Tibial artery (tissue), 4 donors: Measurements from ENCODE around the gene RCAN1.
A peak's percentile ranks its signal among the peaks of the same experiment; 100 is the strongest.

Experiments
- DNase-seq, 2 donors: peaks; one replicate each; pipeline ENCODE4 v3.0.0-alpha.2; 2019
- H3K27ac ChIP-seq, 2 donors: fragments of 200-600 bp; sonication (generic) in 1 of 2; 1 replicate in 1 of 2; 2 replicates in 1 of 2; pipeline ENCODE4 v1.5.1; 2018 to 2019; ENCODE audit warnings: mild to moderate bottlenecking in 1 of 2
- H3K27me3 ChIP-seq, 2 donors: fragments of 200-600 bp; sonication (generic) in 1 of 2; one replicate each; pipeline versions ENCODE4 v1.5.1 to v1.6.0; 2016 to 2019
- H3K36me3 ChIP-seq, 3 donors: fragments of 200-600 bp; sonication (generic) in 2 of 3; one replicate each; pipeline ENCODE4 v1.5.1; 2016 to 2019; ENCODE audit warnings: mild to moderate bottlenecking in 2 of 3
- H3K4me1 ChIP-seq, 4 donors: fragments of 200-600 bp; sonication (generic) in 2 of 4; 1 replicate in 3 of 4; 2 replicates in 1 of 4; pipeline ENCODE4 v1.5.1; 2016 to 2019
- H3K4me3 ChIP-seq, 2 donors: fragments of 200-600 bp; sonication (generic) in 1 of 2; 1 replicate in 1 of 2; 2 replicates in 1 of 2; pipeline ENCODE4 v1.5.1; 2018 to 2019; ENCODE audit warnings: mild to moderate bottlenecking in 2 of 2
- H3K9me3 ChIP-seq, 3 donors: fragments of 200-600 bp; sonication (generic) in 1 of 3; one replicate each; pipeline ENCODE4 v1.5.1; 2016 to 2019
- intact Hi-C: fragments of 100-400 bp; cut with DNase I; formaldehyde crosslinking; loops from one replicate; pipeline ENCODE4 v1.15.0; 2023; ENCODE audit warnings: low total_unique reads
- TF ChIP-seq, protein P1 (sequence below), 2 experiments: fragments of 200-600 bp in 1 of 2; fragments of 450-650 bp in 1 of 2; IDR thresholded peaks; one replicate each; pipeline ENCODE4 v1.5.1; 2017 to 2019; ENCODE audit warnings: antibody characterized with exemption in 2 of 2, mild to moderate bottlenecking in 1 of 2, moderate library complexity in 1 of 2

Gene RCAN1

DNA sequence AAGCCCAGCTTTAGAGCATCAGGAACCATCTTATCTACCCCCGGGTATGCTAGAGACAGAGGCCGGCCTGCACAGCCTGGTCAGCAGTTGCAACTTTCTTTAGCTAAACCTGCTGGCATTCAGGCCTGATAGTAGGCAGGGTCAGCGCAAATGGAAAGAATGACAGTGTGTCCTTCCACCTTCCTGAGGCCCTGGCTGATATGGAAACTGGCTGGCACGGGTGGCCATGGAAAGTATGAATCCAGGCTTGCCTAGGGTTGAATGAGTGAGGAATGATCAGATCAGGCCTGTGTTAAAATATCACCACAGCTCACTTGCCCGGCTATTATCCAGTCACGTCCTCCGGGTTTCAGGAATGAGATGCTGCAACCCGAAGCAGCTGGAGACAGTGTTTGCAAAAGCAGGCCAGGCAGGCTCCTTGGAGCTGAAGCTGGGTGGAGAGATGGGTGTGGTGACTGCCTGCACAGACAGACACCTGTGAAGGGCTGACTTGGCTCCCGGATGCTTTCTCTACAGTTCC is 34.7 kb downstream of the RCAN1 start:
- H3K4me1 ChIP-seq = peaks cover 0 to 44% (median 9%) of the 10 kb centered on the region in 4 donors
- H3K9me3 ChIP-seq = no peaks in the 10 kb centered on the region
- H3K27me3 ChIP-seq = no peaks in the 10 kb centered on the region
- no peak for DNase-seq
- no peak overlapping the region for H3K4me3 ChIP-seq
- H3K27ac ChIP-seq = peak overlapping the region; percentile 1 to 11
- H3K36me3 ChIP-seq = no peaks in the 10 kb centered on the region
- intact Hi-C loops = no loop called here
- TF ChIP-seq, protein P1, sequence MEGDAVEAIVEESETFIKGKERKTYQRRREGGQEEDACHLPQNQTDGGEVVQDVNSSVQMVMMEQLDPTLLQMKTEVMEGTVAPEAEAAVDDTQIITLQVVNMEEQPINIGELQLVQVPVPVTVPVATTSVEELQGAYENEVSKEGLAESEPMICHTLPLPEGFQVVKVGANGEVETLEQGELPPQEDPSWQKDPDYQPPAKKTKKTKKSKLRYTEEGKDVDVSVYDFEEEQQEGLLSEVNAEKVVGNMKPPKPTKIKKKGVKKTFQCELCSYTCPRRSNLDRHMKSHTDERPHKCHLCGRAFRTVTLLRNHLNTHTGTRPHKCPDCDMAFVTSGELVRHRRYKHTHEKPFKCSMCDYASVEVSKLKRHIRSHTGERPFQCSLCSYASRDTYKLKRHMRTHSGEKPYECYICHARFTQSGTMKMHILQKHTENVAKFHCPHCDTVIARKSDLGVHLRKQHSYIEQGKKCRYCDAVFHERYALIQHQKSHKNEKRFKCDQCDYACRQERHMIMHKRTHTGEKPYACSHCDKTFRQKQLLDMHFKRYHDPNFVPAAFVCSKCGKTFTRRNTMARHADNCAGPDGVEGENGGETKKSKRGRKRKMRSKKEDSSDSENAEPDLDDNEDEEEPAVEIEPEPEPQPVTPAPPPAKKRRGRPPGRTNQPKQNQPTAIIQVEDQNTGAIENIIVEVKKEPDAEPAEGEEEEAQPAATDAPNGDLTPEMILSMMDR (IDR thresholded peaks at IDR 0.05) = no peak

DNA sequence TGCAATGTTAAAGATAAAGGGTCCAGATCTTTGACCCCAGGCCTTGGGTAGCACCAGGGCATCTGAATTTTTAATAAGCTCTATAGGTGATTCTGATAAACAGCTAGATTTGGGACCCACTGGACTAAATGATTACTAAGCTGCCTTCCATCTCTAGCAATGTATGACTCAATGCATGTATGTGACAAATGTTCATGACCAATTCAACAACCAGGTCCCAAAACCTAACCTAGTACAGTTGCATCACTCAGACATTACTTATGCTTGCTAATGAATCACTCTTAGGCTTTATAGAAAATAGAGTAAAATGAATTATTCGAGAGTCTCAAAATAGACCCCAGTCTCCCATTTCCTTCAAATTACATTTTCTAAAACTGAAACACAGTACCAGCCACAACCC is 35.5 kb downstream of the RCAN1 start:
- no peak overlapping the region for H3K4me3 ChIP-seq
- H3K27ac ChIP-seq = peak overlapping the region in 1 of 2 donors; percentile 1
- no peaks in the 10 kb centered on the region for H3K27me3 ChIP-seq
- TF ChIP-seq, protein P1 (IDR thresholded peaks at IDR 0.05) = no peak
- no peak for DNase-seq
- H3K4me1 ChIP-seq = peaks cover 0 to 42% (median 9%) of the 10 kb centered on the region in 4 donors
- no peaks in the 10 kb centered on the region for H3K36me3 ChIP-seq
- H3K9me3 ChIP-seq = no peaks in the 10 kb centered on the region
- intact Hi-C loops = no loop called here

DNA sequence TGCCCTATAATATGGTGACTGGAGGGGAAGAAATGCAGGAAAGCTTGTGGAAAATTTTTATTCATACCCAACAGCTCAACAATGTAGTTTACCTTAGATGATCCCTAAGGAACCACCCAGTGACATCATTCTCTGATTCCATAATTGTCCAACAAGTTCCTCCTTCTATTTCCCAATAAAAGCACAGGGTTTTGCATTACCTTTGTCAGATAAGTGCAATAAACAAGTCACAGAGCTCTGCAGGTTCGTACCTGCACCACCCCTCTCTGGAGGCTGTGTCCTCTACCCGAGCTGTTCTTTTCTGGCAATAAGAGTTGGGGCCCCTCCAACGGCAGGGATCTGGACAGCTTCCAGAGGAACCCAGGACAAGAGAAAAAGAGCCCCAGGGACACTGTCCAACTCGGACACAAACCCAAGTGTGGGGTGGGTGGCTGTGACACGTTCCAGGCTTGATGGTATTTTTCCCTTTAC is 38.8 kb downstream of the RCAN1 start:
- Histone ChIP-seq H3K4me3 (no peak overlapping the region), H3K27me3 (no peaks in the 10 kb centered on the region), H3K27ac (peak overlapping the region in 1 of 2 donors; percentile 8), H3K9me3 (no peaks in the 10 kb centered on the region), H3K4me1 (peaks cover 0 to 27% (median 9%) of the 10 kb centered on the region in 4 donors), H3K36me3 (no peaks in the 10 kb centered on the region)
- intact Hi-C loops = no loop called here
- no peak for DNase-seq
- TF ChIP-seq, protein P1 (IDR thresholded peaks at IDR 0.05) = no peak

DNA sequence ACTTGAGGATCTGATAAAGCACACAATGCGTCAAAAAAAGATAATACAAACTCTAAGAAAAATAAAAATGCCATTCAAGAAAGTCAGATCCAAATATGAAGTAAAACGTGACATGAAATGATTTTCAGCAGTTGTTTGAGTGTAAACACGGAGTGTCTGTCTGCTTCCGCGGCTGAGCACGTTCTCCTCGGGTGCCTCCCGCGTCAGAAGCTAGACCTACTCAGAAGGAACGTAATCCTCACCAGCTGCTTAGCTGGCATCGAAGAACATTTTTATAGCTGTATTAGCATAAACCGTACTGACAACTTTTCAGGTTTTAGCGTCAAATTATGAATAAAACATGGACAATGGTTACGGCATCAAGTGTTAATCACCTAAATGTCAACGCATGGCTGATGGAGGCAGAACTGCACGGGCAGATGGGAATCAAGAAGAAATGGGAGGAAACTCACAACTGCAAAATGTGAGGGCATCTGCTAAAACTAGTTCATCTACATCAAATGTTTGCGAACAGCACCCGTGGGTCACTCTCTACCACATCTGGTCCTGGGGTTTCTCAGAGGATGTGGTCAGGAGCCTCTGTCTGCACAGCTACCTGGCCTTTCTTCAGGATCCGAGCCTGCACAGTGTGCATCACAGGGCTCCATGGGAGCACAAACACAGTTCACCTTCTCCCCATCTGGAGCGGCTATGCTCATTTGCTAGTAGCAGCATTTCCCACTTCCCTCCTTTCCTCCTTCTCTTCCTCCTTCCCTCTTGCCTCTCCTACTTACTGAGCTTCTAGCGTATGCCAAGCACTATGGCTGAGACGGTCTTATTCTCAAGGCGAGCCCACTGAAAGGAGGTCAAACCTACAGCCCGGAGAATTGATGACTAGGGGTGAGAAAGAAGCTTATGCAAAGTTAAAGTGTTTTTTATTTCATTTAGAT is 40.0 kb downstream of the RCAN1 start:
- H3K4me3 ChIP-seq = no peak overlapping the region
- DNase-seq = no peak
- TF ChIP-seq, protein P1 (IDR thresholded peaks at IDR 0.05) = no peak

DNA sequence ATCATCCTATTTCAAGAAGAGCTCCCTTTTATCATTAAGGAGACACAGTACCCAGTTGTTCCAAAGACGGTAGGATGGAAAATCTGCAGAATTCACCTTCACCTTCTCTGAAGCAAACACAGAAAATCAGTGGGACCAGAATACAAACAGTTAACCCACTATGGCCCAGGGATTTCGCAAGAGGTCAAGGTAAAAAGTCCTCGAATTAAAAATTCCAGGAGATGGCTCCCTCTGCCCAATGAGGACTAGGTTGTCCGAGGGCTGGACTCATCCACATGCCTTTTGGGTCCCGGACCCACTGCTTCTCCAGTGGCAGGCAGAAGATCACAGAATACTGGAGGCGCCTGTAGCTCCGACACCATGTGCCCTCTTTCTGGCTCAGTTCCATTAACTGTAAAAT is 42.9 kb downstream of the RCAN1 start:
- Histone ChIP-seq H3K27me3 (no peaks in the 10 kb centered on the region), H3K27ac (no peak overlapping the region)

More for the DNA sequence above, 40.0 kb downstream of the RCAN1 start:
- H3K9me3 ChIP-seq = no peaks in the 10 kb centered on the region
- intact Hi-C loops = no loop called here
- H3K4me1 ChIP-seq = peaks cover 0 to 17% (median 4%) of the 10 kb centered on the region in 4 donors
- H3K27me3 ChIP-seq = no peaks in the 10 kb centered on the region
- H3K36me3 ChIP-seq = no peaks in the 10 kb centered on the region
- no peak overlapping the region for H3K27ac ChIP-seq

More for the DNA sequence above, 42.9 kb downstream of the RCAN1 start:
- Histone ChIP-seq H3K9me3 (no peaks in the 10 kb centered on the region), H3K4me1 (peaks cover 0 to 27% (median 4%) of the 10 kb centered on the region in 4 donors), H3K36me3 (no peaks in the 10 kb centered on the region), H3K4me3 (no peak overlapping the region)
- intact Hi-C loops = no loop called here
- no peak for DNase-seq
- TF ChIP-seq, protein P1 (IDR thresholded peaks at IDR 0.05) = no peak
